H1 (cell line): ENCODE measurements around the gene HRCT1. TPM values are rescaled to one million over a fixed set of nuclear protein-coding genes. Genes with fewer than 3 reads are reported as not detected.

Source experiments
- CHD2 ChIP-seq: IDR thresholded peaks from 2 replicates; pipeline ENCODE4 v1.6.1; 2012; ENCODE audit warnings: low read length, improper control_type of control experiment
- JUND ChIP-seq: IDR thresholded peaks from 2 replicates; pipeline ENCODE4 v1.6.1; 2011; ENCODE audit warnings: mild to moderate bottlenecking, improper control_type of control experiment, low read length
- POLR2A ChIP-seq, 2 experiments: IDR thresholded peaks; 1 replicate in 1 of 2; 2 replicates in 1 of 2; pipeline ENCODE4 v1.6.1; 2011; ENCODE audit warnings: low read depth in 2 of 2, low read length in 2 of 2, mild to moderate bottlenecking in 2 of 2; ENCODE audit errors: control extremely low read depth in 1 of 2
- SP4 ChIP-seq: IDR thresholded peaks from 2 replicates; pipeline ENCODE4 v1.6.1; 2012; ENCODE audit warnings: low read length, inconsistent platforms
- TBP ChIP-seq: IDR thresholded peaks from 2 replicates; pipeline ENCODE4 v1.6.1; 2011; ENCODE audit warnings: low read depth, low read length, improper control_type of control experiment
- polyA plus RNA-seq, 7 experiments: library from polyadenylated mRNA; depleted of rRNA in 3 of 7; stranded (reverse) in 5 of 7; unstranded in 2 of 7; fragments of >200 nt in 5 of 7; fragments of 200-250 nt in 2 of 7; gene quantifications; 1 replicate in 5 of 7; 2 replicates in 1 of 7; 4 replicates in 1 of 7; pipeline versions ENCODE4 v1.2.1 to v1.2.3, GENCODE V29; 2011 to 2013; ENCODE audit warnings: missing spikeins in 2 of 7, mixed read lengths in 2 of 7
- total RNA-seq: library from RNA; stranded (reverse); fragmentation: NEBNext Ultra II Directional; extraction: Animal tissue kit (Norgen Biotek cat#: 25700); gene quantifications from 2 replicates; pipeline ENCODE4 v1.2.1, GENCODE V29; 2021
- TF ChIP-seq, protein P1 (sequence below), 3 experiments: IDR thresholded peaks; 1 replicate in 2 of 3; 2 replicates in 1 of 3; pipeline versions ENCODE4 v1.5.1 to v1.6.1; 2011; ENCODE audit warnings: low read length in 3 of 3, mild to moderate bottlenecking in 3 of 3, inconsistent platforms in 2 of 3, low read depth in 1 of 3, moderate library complexity in 1 of 3; ENCODE audit not compliant: insufficient read depth in 1 of 3; ENCODE audit errors: control extremely low read depth in 1 of 3

Gene HRCT1
- total and polyA plus RNA-seq, 2 of the 8 experiments (the other 6 are each of a cell fraction or from before 2014, with no cell fraction given) = not detected

DNA sequence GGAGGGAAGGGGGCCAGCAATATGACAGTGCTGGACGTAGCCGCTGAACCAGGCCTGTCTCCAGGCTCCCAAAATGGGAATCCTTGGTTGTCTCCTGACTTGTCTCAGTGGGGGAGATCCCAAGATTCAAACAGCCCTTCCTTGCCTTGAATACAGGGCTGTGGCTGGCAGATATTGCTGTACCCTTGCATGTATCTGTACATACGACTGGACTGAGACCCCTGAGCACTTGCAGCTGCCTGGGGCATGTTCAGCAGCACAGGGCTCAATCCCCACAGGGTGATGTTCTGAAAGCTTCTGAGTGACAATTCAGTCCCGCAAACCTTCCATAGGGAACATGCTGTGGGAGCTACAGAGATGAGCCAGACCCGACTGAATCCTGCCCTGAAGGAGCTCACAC lies 49.1 kb upstream of the HRCT1 start (continued):
- no peak for TF ChIP-seq JUND
- TF ChIP-seq POLR2A (IDR thresholded peaks at IDR 0.05; ENCODE audit: control extremely low read depth in 1 of 2, low read depth in 2 of 2, low read length in 2 of 2) = no peak
- TF ChIP-seq TBP = no peak
- TF ChIP-seq, protein P1, sequence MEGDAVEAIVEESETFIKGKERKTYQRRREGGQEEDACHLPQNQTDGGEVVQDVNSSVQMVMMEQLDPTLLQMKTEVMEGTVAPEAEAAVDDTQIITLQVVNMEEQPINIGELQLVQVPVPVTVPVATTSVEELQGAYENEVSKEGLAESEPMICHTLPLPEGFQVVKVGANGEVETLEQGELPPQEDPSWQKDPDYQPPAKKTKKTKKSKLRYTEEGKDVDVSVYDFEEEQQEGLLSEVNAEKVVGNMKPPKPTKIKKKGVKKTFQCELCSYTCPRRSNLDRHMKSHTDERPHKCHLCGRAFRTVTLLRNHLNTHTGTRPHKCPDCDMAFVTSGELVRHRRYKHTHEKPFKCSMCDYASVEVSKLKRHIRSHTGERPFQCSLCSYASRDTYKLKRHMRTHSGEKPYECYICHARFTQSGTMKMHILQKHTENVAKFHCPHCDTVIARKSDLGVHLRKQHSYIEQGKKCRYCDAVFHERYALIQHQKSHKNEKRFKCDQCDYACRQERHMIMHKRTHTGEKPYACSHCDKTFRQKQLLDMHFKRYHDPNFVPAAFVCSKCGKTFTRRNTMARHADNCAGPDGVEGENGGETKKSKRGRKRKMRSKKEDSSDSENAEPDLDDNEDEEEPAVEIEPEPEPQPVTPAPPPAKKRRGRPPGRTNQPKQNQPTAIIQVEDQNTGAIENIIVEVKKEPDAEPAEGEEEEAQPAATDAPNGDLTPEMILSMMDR (IDR thresholded peaks at IDR 0.05; ENCODE audit: control extremely low read depth in 1 of 3, insufficient read depth in 1 of 3, low read depth in 1 of 3, low read length in 3 of 3) = no peak
- TF ChIP-seq CHD2 = no peak
- TF ChIP-seq SP4 = no peak
